DND-41 (cell line): ENCODE results near the gene MIPOL1.

Experiments
- ATAC-seq: fragments of 200-7000 bp; cut with Tn5 transposase; 3 replicates; pipeline ENCODE4 v1.9.1; 2021; ENCODE audit warnings: low read depth; ENCODE audit not compliant: insufficient read depth
- DNase-seq: peaks from one replicate; pipeline ENCODE4 v3.0.0-alpha.2; 2020
- H2AFZ ChIP-seq: 2 replicates; pipeline ENCODE4 v1.6.0; 2012; ENCODE audit warnings: low read depth, low read length
- H3K27ac ChIP-seq: 2 replicates; pipeline ENCODE4 v1.5.1; 2012; ENCODE audit warnings: low read length, inconsistent platforms
- H3K27me3 ChIP-seq: fragments of 200-600 bp; sonication (generic); 2 replicates; pipeline ENCODE4 v1.6.0; 2012; ENCODE audit warnings: low read length, mild to moderate bottlenecking, inconsistent platforms; ENCODE audit not compliant: insufficient read depth, poor library complexity
- H3K36me3 ChIP-seq: 2 replicates; pipeline ENCODE4 v1.5.1; 2012; ENCODE audit warnings: low read length, inconsistent platforms; ENCODE audit not compliant: insufficient read depth
- H3K4me1 ChIP-seq: 2 replicates; pipeline ENCODE4 v1.5.1; 2012; ENCODE audit warnings: mild to moderate bottlenecking, low read length; ENCODE audit not compliant: insufficient read depth
- H3K4me2 ChIP-seq: 2 replicates; pipeline ENCODE4 v1.6.0; 2012; ENCODE audit warnings: mild to moderate bottlenecking, moderate library complexity, low read length, inconsistent platforms; ENCODE audit not compliant: insufficient read depth
- H3K4me3 ChIP-seq, 2 experiments: fragments of 200-600 bp in 1 of 2; shearing (Covaris generic) in 1 of 2; 2 replicates each; pipeline ENCODE4 v1.5.1; 2012 to 2016; ENCODE audit warnings: inconsistent platforms in 2 of 2, low read length in 2 of 2, mild to moderate bottlenecking in 2 of 2, low read depth in 1 of 2, moderate library complexity in 1 of 2
- H3K79me2 ChIP-seq: 2 replicates; pipeline ENCODE4 v1.6.0; 2012; ENCODE audit warnings: low read length, inconsistent platforms; ENCODE audit not compliant: insufficient read depth
- H3K9ac ChIP-seq: 2 replicates; pipeline ENCODE4 v1.6.0; 2012; ENCODE audit warnings: low read depth, mild to moderate bottlenecking, inconsistent platforms, low read length, moderate library complexity
- H3K9me3 ChIP-seq: 2 replicates; pipeline ENCODE4 v1.5.1; 2012; ENCODE audit warnings: low read length, moderate library complexity, mild to moderate bottlenecking, inconsistent platforms; ENCODE audit not compliant: insufficient read depth, severe bottlenecking
- H4K20me1 ChIP-seq: 2 replicates; pipeline ENCODE4 v1.6.0; 2012; ENCODE audit warnings: low read length; ENCODE audit not compliant: insufficient read depth
- CTCF ChIP-seq: IDR thresholded peaks from 2 replicates; pipeline ENCODE4 v1.5.1; 2012; ENCODE audit warnings: borderline replicate concordance, low read length, moderate library complexity, mild to moderate bottlenecking; ENCODE audit not compliant: poor library complexity, severe bottlenecking; ENCODE audit errors: extremely low read depth
- EZH2 ChIP-seq: IDR thresholded peaks from 3 replicates; pipeline ENCODE4 v1.6.1; 2012; ENCODE audit warnings: borderline replicate concordance, low read depth, mild to moderate bottlenecking, moderate library complexity, low read length, inconsistent platforms; ENCODE audit not compliant: severe bottlenecking

The MIPOL1 gene

DNA sequence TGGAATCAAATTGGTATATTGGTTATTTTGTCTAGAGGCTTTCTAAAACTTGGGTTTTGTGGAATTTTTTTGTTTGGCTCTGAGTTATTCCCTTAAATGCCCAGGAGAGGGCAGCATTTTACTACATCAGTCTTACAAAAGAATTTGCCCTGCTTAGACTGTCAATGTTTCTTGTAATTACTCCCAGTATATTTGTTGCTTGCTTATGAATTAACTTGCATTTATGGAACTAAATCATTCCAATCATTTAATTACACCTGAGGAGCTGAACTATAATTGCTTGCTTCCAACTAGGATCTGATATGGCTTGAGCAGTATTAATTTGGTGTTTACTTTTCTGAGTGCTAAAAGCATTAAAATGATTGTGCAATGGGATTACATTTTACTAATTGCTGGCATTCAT is 48.7 kb downstream of the MIPOL1 start:
- no peak for ATAC-seq
- Histone ChIP-seq H3K36me3 (no peaks in the 10 kb centered on the region), H3K4me3 (no peak overlapping the region)

GRCh38 chr14:37247791-37248461 is 50.2 kb downstream of the MIPOL1 start:
- Histone ChIP-seq H2AFZ (no peak overlapping the region), H3K4me3 (no peak overlapping the region)
- ATAC-seq: no peak

More for the DNA sequence above, 48.7 kb downstream of the MIPOL1 start:
- H3K4me1 ChIP-seq: no peaks in the 10 kb centered on the region
- no peak overlapping the region for H2AFZ ChIP-seq
- H4K20me1 ChIP-seq: no peaks in the 10 kb centered on the region
- no peak for TF ChIP-seq EZH2
- TF ChIP-seq CTCF: peak; percentile 77
- H3K79me2 ChIP-seq: no peaks in the 10 kb centered on the region
- H3K27ac ChIP-seq: no peak overlapping the region
- H3K27me3 ChIP-seq: peaks cover 2% of the 10 kb centered on the region
- no peaks in the 10 kb centered on the region for H3K9me3 ChIP-seq
- DNase-seq: no peak
- H3K4me2 ChIP-seq: no peak overlapping the region
- H3K9ac ChIP-seq: no peak overlapping the region

GRCh38 chr14:37251775-37252174 is 54.0 kb downstream of the MIPOL1 start:
- H3K27me3 ChIP-seq: no peaks in the 10 kb centered on the region
- DNase-seq (no peak), ATAC-seq (no peak)
- no peaks in the 10 kb centered on the region for H3K9me3 ChIP-seq
- no peak overlapping the region for H3K4me3 ChIP-seq
- no peaks in the 10 kb centered on the region for H3K4me1 ChIP-seq
- H3K4me2 ChIP-seq: no peak overlapping the region
- no peaks in the 10 kb centered on the region for H3K36me3 ChIP-seq
- TF ChIP-seq CTCF: no peak
- TF ChIP-seq EZH2: no peak
- no peaks in the 10 kb centered on the region for H4K20me1 ChIP-seq
- H3K9ac ChIP-seq: no peak overlapping the region
- H3K79me2 ChIP-seq: no peaks in the 10 kb centered on the region
- no peak overlapping the region for H3K27ac ChIP-seq
- H2AFZ ChIP-seq: no peak overlapping the region

More at GRCh38 chr14:37247791-37248461, 50.2 kb downstream of the MIPOL1 start:
- H3K36me3 ChIP-seq: no peaks in the 10 kb centered on the region
- H3K4me2 ChIP-seq: no peak overlapping the region
- no peaks in the 10 kb centered on the region for H3K9me3 ChIP-seq
- no peak overlapping the region for H3K9ac ChIP-seq
- H3K4me1 ChIP-seq: no peaks in the 10 kb centered on the region
- no peak for DNase-seq
- H3K79me2 ChIP-seq: no peaks in the 10 kb centered on the region
- no peak for TF ChIP-seq EZH2
- no peak for TF ChIP-seq CTCF
- H3K27ac ChIP-seq: no peak overlapping the region
- no peaks in the 10 kb centered on the region for H4K20me1 ChIP-seq
- H3K27me3 ChIP-seq: no peaks in the 10 kb centered on the region

DNA sequence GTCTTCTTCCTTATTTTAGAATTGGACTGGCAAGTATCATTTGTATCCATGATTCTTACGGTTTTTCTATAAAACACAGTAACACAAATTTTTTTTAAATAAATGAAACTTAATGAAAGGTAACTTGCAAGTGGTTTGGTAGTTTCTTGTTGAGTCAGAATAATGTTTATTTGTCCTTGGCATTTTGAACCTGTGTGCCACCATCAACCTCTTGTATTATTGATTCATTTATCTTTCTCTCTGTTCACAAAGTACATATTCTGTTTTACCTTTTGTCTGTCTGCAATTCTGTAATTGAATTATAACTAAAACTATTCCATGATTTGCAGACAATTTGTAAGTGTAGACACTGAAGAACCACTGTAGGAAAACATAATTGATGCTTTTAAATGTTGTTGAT is 54.7 kb downstream of the MIPOL1 start:
- no peaks in the 10 kb centered on the region for H3K36me3 ChIP-seq
- H2AFZ ChIP-seq: no peak overlapping the region
- no peaks in the 10 kb centered on the region for H3K27me3 ChIP-seq
- H3K4me2 ChIP-seq: no peak overlapping the region
- ATAC-seq (no peak), DNase-seq (no peak)
- H3K27ac ChIP-seq: no peak overlapping the region
- no peaks in the 10 kb centered on the region for H4K20me1 ChIP-seq
- H3K4me3 ChIP-seq: no peak overlapping the region
- TF ChIP-seq CTCF (no peak), EZH2 (no peak)
- no peaks in the 10 kb centered on the region for H3K79me2 ChIP-seq
- H3K9ac ChIP-seq: no peak overlapping the region
- no peaks in the 10 kb centered on the region for H3K4me1 ChIP-seq
- H3K9me3 ChIP-seq: no peaks in the 10 kb centered on the region
